HG02642 (cell line): ENCODE measurements around the gene NFATC3.

Experiments
- ATAC-seq: cut with Tn5 transposase; IDR thresholded peaks from one replicate; pipeline ENCODE4 v1.9.1; 2021; ENCODE audit warnings: mild to moderate bottlenecking; ENCODE audit not compliant: unreplicated experiment, poor library complexity

NFATC3 gene

DNA sequence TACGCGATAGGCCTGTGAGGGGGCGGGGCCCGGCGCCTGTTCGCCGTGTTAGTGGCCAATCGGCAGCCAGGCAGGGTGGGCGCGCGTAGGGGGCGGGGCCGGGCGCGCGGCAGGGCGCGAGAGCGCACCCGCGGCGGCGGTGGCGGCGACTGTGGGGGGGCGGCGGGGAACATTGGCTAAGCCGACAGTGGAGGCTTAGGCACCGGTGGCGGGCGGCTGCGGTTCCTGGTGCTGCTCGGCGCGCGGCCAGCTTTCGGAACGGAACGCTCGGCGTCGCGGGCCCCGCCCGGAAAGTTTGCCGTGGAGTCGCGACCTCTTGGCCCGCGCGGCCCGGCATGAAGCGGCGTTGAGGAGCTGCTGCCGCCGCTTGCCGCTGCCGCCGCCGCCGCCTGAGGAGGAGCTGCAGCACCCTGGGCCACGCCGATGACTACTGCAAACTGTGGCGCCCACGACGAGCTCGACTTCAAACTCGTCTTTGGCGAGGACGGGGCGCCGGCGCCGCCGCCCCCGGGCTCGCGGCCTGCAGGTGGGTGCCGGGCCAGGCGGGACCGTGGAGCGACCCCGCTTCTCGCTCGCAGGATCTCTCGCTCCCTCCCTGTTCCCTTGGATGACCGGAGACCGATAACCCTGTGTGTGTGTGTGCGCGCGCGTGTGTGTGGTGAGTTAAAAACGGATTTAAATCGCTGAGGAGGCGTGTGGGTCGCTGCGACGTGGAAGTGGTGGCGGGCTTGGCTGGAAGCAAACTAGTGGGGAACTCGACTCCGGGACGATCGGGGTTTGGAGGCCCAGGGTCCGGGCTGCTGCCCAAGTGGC is at the start of gene NFATC3:
NFATC3 (plus strand) TSS at position 112 of the 813 bp plus-strand sequence; CDS start at position 424, 312 bp downstream.
- peak; percentile 63 for ATAC-seq

DNA sequence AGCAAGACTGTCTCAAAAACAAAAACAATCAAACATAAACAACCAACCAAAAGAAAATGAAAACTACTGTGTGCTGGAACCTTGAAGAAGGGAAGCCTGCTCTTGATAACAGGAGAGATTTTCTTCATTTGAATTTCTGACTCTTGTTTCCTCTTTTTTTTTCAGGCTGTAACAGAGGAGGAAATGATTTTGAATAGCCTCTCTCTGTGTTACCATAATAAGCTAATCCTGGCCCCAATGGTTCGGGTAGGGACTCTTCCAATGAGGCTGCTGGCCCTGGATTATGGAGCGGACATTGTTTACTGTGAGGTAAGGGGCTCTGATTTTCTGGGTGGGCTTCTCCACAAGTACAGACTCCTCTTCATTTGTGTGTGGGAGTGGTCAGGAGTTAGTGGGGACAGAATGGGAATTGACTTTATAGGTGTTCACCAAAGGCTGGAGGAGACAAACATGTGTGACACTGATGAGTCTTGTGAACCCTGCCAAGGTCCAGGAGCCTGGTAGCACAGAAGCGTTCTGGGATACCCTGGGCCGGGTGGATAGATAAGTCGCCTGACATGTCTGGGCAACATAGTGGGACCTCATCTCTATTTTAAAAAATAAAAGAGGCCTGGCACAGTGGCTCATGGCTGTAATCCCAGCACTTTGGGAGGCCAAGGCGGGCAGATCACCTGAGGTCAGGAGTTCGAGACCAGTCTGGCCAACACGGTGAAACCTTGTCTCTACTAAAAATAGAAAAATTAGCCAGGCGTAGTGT is 47.2 kb upstream of the NFATC3 start:
- ATAC-seq = no peak

DNA sequence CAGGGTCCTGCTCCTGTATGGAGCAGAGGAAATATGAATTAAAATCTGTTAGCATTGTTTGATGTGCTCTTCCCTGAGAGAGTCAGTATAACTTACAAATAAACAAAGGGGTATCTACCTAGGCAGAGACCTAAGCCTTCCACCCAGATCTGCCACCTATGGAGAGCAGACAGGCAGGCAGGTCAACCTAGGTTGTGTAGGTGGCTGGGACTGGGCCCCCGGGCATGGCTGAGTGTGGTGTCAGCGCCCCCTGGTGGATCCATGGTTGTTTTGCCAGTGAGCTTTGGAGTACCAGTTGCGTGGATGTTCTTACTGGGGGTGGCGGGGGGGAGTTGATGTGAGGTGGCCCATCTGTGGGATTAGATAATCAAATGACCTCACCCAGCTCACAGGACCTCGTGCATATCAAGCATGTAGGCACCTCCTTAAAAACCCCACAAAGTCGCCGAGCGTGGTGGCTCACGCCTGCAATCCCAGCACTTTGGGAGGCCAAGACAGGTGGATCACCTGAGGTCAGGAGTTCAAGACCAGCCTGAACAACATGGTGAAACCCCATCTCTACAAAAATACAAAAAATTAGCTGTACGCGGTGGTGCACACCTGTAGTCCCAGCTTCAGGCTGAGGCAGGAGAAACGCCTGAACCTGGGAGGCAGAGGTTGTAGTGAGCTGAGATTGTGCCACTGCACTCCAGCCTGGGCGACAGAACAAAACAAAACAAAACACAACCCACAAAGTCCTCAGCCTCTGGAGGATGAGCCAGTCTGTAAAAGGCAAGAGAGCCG is 44.5 kb upstream of the NFATC3 start:
- ATAC-seq = peak; percentile 86

DNA sequence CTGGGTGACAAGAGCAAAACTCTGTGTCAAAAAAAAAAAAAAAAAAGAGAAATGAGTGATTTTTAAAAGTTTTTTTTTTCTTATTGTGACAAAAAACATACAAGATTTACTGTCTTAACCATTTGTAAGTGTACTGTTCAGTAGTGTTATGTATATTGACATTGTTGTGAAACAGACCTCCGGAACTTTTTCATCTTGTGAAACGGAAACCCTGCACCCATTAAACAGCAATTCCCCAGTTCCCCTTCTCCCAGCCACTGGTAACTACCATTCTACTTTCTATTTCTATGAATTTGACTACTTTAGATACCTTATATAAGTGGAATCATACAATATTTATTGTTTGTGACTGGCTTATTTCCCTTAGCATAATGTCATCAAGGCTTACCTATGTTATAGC is 43.4 kb upstream of the NFATC3 start:
- no peak for ATAC-seq

DNA sequence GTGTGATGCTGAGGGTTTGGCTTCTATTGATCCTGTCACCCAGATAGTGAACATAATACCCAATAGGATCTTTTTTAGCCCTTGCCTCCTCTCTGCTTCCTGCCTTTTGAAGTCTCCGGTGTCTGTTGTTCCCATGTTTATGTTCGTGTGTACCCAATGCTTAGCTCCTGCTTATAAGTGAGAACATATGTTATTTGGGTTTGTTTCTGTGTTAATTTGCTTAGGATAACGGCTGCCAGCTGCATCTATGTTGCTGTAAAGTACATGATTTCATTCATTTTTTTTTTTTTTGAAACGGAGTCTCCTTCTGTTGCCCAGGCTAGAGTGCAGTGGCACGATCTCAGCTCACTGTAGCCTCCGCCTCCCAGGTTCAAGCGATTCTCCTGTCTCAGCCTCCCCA is 39.1 kb upstream of the NFATC3 start:
- no peak for ATAC-seq

DNA sequence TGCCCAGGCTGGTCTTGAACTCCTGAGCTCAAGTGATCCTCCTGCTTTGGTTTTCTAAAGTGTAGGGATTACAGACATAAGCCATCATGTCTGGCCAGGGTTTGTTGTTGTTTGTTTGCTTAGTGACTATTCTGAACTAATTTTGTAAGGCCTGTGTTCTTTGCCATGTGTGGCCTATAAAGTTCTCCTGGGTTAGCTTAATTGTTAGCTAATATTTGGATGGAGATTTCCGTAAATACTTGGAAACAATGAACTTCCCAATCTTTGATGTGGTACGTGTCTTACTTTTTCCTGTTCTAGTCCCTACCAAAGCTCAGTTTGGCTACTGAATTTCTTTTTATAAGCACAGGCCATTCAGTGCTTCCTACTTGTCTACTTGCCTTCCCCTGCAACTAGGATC is 37.2 kb upstream of the NFATC3 start:
- ATAC-seq = no peak

DNA sequence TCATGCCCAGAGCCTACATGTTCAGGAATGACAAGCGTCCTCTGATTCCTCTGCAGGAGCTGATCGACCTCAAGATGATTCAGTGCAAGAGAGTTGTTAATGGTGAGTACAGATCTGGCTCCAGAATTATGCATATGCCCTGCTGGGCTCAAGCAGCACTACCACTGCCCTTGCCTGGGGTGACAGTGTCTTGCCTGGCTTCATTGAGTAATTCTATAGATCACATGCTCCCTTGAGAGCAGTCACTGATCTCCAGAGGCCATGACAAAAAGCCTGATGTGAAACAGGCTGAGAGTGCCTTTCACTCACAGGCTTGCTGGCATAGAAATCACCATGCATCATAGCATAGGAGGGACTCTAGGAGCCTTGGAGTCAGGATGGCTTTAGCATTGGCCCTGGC is 35.7 kb upstream of the NFATC3 start:
- no peak for ATAC-seq

DNA sequence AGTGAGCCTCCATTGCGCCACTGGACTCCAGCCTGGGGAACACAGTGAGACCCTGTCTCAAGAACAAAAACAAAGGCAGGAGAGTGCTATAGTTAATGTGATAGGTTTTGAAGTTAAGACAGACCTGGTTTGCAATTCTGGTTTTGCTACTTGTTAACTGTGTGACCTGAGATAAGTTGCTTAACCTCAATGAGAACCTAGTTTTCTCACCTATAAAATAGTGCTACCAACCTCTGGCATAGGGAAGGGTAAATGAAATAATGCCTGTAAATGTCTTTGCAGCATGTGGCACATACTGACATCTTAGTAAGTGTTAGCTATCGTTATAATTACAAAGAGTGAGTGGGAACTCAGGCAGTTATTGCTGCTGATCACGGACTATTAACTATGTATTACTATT is 29.8 kb upstream of the NFATC3 start:
- no peak for ATAC-seq

DNA sequence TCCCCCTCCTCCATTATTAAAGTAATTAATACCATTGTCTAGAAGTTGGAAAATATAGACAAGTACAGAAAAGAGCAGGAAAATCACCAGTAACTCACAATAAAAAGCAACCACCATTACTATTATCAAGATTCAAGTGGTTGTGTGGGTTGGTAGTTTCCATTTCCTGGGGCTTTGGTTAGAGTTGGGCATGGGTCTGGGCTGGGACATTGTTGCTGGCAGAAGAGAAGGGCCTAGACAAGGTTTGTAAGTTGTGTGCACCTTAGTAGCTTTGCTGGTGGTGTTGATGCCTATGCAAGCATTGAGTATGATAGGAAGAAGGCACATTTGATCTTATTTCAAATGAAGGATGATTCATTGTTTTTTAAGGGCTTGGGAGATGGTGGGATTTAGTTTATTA is 25.4 kb upstream of the NFATC3 start:
- ATAC-seq = no peak

DNA sequence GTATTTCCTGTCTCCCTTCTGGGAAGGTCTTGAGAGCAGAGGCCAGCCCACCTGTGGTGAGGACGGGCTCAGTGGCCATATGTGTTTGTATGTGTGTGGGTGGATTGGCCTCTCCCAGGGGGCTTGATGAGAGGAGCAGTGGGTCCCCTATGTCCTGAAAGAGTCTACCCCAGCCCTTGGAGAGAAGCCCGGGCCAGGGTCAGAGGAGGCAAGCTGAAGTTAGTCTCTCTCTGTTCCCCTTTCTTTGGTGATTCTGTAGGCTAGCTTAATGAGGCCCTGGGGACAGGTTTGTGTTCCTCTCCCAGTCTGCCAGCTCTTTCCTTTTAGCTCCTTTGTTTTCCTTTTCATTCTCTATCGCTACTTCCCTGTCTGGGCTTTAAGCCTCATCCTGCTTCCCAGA is 23.8 kb upstream of the NFATC3 start:
- no peak for ATAC-seq

DNA sequence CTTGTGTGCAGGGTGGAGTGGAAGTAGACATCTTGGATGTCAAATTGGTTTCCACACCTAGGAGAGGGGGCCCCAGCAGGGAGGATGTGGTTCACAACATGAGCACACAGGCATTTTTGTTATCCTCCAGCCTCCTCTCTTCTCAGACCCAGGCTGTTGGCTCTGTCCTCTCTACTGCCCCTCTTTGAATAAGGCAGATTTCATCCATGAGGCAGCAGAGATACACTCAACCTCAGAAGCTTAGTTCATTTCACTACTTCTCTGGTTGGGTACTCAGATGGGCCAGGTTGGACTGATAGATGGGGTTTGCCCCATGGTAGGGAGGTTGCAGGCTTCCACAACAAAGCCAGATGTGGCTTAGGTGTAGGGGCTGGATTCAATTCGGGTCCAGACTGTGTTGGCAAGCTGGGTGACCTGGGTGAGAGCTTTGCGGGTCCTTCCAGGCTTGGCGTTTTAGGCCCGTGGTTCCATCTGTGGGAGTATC is 22.2 kb upstream of the NFATC3 start:
- ATAC-seq = no peak

DNA sequence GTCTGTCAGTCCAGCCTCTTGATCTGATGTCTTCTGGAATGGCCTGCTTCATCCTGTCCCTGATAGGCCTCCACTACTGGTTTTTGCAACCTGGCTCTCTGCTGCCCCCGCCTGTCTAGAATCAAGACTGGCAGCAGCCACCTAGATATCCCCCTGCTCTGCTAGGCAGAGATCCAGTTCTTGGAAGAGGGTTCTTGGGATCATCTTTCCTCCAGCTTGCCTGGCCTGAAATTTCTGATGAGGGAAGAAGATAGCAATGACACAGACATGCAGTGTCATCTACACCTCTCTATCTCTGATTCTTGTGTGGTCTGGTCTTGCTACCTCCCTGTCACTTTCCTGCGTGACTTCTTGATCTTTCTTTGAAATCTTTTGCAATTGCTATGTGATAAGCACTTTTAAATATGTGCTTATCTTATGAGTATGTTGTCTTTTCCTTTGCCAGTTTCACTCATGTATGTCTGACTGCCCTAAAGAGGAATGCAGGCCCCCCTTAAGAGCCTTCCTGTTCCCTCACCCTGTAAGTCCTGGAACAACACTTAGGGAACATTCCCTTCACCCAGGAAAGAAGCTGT is 20.3 kb upstream of the NFATC3 start:
- no peak for ATAC-seq

DNA sequence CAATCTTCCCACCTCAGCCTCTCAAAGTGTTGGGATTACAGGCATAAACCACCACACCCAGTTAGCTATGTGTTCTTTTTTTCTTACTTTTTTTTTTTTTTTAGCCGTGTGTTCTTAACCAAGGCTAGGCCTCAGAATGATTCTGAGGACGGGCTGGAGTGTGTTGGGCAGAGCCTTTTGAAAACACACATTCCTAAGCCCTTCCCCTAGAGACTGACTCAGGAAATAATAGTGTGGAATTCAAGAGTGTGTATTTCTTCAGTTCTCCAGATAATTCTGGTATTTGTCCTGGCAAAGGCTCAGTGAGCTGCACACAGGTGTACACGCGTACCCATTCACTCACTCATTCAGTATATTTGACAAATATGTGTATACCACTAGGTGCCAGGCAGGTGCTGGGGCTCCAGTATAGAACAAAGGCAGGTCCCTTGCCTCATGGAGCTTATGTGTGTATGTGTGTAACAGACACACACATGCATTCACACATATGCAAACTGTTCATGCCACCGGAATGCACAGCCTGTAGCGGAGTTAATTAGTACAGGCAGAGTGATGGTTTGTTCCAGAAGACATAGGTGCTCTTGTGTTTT is 19.4 kb upstream of the NFATC3 start:
- ATAC-seq = no peak

DNA sequence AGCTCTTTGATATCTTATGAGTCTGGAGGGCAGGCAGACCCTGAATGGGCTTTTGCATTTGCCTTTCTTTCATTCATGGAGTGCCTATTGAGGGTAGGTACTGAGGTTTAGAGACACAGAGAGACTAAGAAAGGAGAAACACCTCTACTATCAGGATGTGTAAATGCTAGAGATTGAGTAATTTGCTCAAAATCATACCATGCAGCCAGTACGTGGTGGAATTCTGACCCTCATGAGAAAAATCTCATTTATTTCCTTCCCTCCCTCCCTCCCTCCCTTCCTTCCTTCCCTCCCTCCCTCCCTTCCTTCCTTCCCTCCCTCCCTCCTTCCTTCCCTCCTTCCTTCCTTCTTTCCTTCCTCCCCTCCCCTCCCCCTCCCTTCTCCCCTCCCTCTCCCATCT is 18.4 kb upstream of the NFATC3 start:
- no peak for ATAC-seq

DNA sequence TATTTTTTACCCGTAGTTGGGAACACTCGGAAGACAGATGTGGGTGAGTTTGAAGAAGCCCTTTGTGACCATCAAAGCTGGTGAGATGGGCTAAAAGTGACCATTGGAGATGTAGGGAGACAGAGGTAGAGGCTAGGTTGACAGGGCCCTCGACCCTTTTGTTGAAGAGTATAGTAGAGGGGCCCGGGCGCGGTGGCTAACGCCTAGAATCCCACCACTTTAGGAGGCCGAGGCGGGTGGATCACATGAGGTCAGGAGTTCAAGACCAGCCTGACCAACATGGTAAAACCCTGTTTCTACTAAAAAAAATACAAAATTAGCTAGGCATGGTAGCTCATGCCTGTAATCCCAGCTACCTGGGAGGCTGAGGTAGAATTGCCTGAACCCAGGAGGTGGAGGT is 16.2 kb upstream of the NFATC3 start:
- ATAC-seq = no peak

DNA sequence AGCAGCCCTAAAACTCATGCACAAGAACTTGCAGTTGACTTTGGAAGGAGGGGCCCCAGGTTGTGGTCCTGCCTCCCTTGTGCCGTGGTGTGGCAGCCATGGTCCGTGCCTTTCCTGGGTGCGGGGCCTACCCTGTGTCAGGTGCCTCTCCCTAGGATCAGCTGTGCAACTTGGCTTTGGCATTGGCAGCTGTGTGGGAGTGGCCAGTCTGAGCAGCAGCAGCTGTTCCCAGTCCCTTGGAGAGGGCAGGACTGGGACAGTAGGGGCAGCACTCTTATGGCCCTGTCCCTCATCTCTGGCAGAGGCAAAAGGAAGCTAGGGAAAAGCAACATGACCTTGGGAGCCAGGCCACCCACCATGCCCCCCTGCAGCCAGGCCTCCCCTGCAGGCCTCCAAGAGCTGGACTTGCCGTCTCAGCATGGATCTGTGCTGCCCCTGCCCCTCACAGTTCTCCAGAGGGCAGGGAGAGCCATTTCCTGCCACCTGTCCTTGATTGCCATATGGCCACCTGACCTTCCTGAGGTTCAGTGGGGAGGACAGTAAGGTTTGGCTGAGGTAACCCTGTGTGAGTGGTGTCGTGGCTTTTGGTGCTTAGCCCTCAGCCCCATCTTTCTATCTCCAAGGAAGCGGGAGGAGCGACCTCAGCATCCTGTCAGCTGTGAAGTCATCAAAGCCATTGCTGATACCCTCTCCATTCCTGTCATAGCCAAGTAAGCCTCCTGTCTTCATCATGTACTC is 15.5 kb upstream of the NFATC3 start:
- ATAC-seq = no peak

DNA sequence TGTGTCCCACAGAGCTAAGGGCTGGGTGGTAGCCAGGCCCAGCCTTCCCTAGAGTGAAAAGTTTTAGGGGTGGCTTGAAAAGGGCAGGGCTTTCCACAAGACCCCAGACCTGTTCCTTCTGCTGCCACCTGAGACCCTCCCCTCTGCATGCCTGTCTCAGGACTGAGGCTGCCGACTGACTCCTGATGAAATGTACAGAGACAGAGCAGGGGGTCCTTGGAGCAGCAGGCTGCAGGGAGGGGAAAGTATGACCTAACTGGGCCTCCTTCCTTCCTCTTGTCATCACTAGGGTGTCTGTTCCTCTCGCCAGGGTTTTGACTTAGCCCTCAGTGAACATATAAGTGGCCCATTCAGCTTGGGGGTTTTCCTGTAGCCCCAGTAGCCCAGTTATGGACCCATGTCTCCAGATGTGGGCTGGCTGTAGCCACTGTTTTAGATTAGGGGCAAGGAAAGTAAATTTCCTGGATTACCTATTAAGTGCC is 14.9 kb upstream of the NFATC3 start:
- ATAC-seq = peak; percentile 24

DNA sequence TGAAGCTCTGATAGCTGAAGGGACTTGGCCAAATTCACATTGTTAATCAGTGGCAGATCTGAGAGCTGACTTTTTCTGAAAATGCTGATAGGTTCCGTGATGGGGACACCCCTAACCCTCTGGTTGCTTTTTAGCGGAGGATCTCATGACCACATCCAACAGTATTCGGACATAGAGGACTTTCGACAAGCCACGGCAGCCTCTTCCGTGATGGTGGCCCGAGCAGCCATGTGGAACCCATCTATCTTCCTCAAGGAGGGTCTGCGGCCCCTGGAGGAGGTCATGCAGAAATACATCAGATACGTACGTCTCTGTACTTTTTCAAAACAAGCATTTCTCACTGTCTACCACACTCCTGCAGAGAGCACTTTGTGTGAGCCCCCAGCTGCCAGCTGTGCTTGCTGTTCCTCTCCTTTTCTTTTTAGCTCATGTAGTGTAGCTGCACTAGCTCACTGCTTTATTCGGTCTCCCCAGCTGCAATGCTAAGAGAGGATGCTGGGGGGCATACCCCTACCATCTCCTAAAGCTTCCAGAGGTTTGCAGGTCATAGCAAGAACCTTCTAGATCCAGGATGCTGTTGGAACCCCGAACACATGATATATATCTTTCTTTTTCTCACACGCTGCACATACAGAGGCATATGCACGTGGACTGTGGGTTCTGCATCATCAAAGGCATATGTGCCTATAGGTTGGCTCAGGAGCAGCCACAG is 14.2 kb upstream of the NFATC3 start:
- peak; percentile 35 for ATAC-seq

DNA sequence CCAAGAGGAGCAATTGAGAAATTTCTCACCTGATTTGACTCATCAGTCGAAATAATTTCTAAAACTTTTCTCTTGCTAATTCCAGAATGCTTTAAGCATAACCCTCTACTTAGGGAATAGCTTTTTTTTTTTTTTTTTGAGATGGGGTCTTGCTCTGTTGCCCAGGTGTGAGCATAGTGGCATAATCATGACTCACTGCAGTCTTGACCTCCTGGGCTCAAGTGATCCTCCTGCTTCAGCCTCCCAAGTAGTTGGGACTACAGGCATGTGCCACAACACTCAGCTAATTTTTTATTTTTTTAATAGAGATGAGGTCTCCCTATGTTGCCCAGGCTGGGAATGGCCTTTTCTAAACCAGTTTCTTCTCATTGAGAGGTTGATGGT is 13.7 kb upstream of the NFATC3 start:
- ATAC-seq = no peak
